ENCODE data around the gene ARSK. TPM values are rescaled to one million over a fixed set of nuclear protein-coding genes. Genes with fewer than 3 reads are reported as not detected.

The ARSK gene
- total and polyA plus RNA-seq, 4 experiments from 2014 or later: 6.8 to 13.2 (median 8.7) TPM

DNA sequence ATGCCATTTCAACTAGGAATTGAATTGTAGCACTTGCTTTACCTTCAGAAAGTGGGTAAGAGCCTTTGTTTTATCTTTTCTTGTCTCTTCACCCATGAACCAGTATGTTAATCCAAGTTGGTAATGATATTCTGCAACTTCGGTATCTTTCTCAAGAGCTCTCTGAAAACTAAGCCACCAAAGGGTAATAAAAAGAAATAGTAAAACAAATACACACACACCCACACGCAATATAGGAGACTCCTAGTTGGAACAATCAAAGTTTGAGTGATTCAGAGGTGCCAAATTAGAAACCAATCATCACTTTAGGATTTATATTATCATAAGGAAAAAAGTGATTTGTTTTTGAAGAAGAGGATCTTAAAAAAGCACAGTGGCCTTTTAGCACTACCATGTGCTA, 30.5 kb upstream of the ARSK start:
- H3K9me3 Mint-ChIP-seq: no peaks in the 10 kb centered on the region
- Histone ChIP-seq H3K27ac (ENCODE audit: low read depth, low read length) (no peak overlapping the region), H3K27me3 (ENCODE audit: insufficient read depth, low read length) (no peaks in the 10 kb centered on the region), H3K9me3 (ENCODE audit: control insufficient read depth in 1 of 2, low read length in 2 of 2) (no peaks in the 10 kb centered on the region), H3K4me1 (ENCODE audit: insufficient read depth, low read length) (no peaks in the 10 kb centered on the region), H3K4me3 (ENCODE audit: low read length in 2 of 2) (no peak overlapping the region), H3K36me3 (ENCODE audit: insufficient read depth, low read length) (peaks cover 25% of the 10 kb centered on the region)
- H3K36me3 Mint-ChIP-seq: peaks cover 63 to 64% of the 10 kb centered on the region in 2 donors
- ChIA-PET CTCF (ENCODE audit: partially characterized antibody) (interaction anchor here (1.8 kb wide), 1 partner anchor 9 kb away, joined by 3 read pairs; no protein-coding TSS in a partner anchor), POLR2A (ENCODE audit: partially characterized antibody) (no interaction called here)
- H3K27me3 Mint-ChIP-seq: no peaks in the 10 kb centered on the region
- peaks cover 4 to 6% (median 6%) of the 10 kb centered on the region in 4 donors for H3K4me1 Mint-ChIP-seq
- DNase-seq: no peak
- no peak overlapping the region for H3K4me3 Mint-ChIP-seq
- intact Hi-C loops (cut with micrococcal nuclease): no loop called here
- H3K27ac Mint-ChIP-seq: no peak overlapping the region

- intact Hi-C loops (cut with micrococcal nuclease): no loop called here
- peaks cover 25% of the 10 kb centered on the region for H3K36me3 ChIP-seq (ENCODE audit: insufficient read depth, low read length)
- no peak for DNase-seq
- H3K27ac ChIP-seq (ENCODE audit: low read depth, low read length): no peak overlapping the region
- no peak overlapping the region for H3K4me3 ChIP-seq (ENCODE audit: low read length in 2 of 2)
- H3K27me3 ChIP-seq (ENCODE audit: insufficient read depth, low read length): no peaks in the 10 kb centered on the region
- Mint-ChIP-seq H3K4me3 (no peak overlapping the region), H3K4me1 (peaks cover 6 to 7% (median 6%) of the 10 kb centered on the region in 4 donors), H3K9me3 (no peaks in the 10 kb centered on the region), H3K36me3 (peaks cover 59 to 61% of the 10 kb centered on the region in 2 donors), H3K27ac (no peak overlapping the region), H3K27me3 (no peaks in the 10 kb centered on the region)
- H3K4me1 ChIP-seq (ENCODE audit: insufficient read depth, low read length): no peaks in the 10 kb centered on the region
- ChIA-PET CTCF (ENCODE audit: partially characterized antibody) (no interaction called here), POLR2A (ENCODE audit: partially characterized antibody) (no interaction called here)
- H3K9me3 ChIP-seq (ENCODE audit: control insufficient read depth in 1 of 2, low read length in 2 of 2): no peaks in the 10 kb centered on the region
Observed at GRCh38 chr5:95526871-95527270, 28.0 kb upstream of the ARSK start.

- no peaks in the 10 kb centered on the region for H3K27me3 ChIP-seq (ENCODE audit: insufficient read depth, low read length)
- no peaks in the 10 kb centered on the region for H3K9me3 ChIP-seq (ENCODE audit: control insufficient read depth in 1 of 2, low read length in 2 of 2)
- peaks cover 6 to 18% (median 13%) of the 10 kb centered on the region in 4 donors for H3K4me1 Mint-ChIP-seq
- intact Hi-C loops (cut with micrococcal nuclease): no loop called here
- H3K36me3 Mint-ChIP-seq: peaks cover 62 to 64% of the 10 kb centered on the region in 2 donors
- no peak overlapping the region for H3K4me3 Mint-ChIP-seq
- peaks cover 20% of the 10 kb centered on the region for H3K36me3 ChIP-seq (ENCODE audit: insufficient read depth, low read length)
- H3K9me3 Mint-ChIP-seq: no peaks in the 10 kb centered on the region
- H3K27ac ChIP-seq (ENCODE audit: low read depth, low read length): no peak overlapping the region
- POLR2A ChIA-PET (ENCODE audit: partially characterized antibody): no interaction called here
- H3K27me3 Mint-ChIP-seq: no peaks in the 10 kb centered on the region
- H3K27ac Mint-ChIP-seq: no peak overlapping the region
- H3K4me3 ChIP-seq (ENCODE audit: low read length in 2 of 2): no peak overlapping the region
- CTCF ChIA-PET (ENCODE audit: partially characterized antibody): no interaction called here
- no peak for DNase-seq
- H3K4me1 ChIP-seq (ENCODE audit: insufficient read depth, low read length): no peaks in the 10 kb centered on the region
Observed at GRCh38 chr5:95528565-95528964, 26.3 kb upstream of the ARSK start.

DNA sequence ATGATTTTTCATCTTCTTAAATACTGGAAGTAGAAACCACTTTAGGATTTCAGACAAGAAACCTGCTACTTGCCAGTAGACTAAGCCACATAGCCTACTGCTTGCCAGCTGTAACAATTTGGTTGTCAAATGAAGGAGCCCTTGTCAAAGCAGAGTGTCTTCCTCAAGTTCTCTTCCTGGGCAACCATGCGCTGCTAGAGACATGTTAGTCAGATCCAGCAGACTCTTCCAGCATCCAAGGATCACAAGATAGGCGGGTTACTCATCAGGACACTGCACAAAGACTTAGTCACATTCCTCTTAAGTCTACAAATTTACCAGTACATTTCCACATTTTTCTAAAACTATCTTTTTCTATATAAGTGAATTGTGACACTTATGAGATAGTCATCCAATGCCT, 24.5 kb upstream of the ARSK start:
- H3K9me3 ChIP-seq (ENCODE audit: control insufficient read depth in 1 of 2, low read length in 2 of 2): no peaks in the 10 kb centered on the region
- Mint-ChIP-seq H3K9me3 (no peaks in the 10 kb centered on the region), H3K27me3 (no peaks in the 10 kb centered on the region), H3K36me3 (peaks cover 72% of the 10 kb centered on the region in 2 donors), H3K4me3 (no peak overlapping the region), H3K27ac (no peak overlapping the region), H3K4me1 (peaks cover 14 to 26% (median 22%) of the 10 kb centered on the region in 4 donors)
- intact Hi-C loops (cut with micrococcal nuclease): no loop called here
- H3K4me1 ChIP-seq (ENCODE audit: insufficient read depth, low read length): no peaks in the 10 kb centered on the region
- POLR2A ChIA-PET (ENCODE audit: partially characterized antibody): no interaction called here
- no peaks in the 10 kb centered on the region for H3K27me3 ChIP-seq (ENCODE audit: insufficient read depth, low read length)
- peaks cover 15% of the 10 kb centered on the region for H3K36me3 ChIP-seq (ENCODE audit: insufficient read depth, low read length)
- CTCF ChIA-PET (ENCODE audit: partially characterized antibody): no interaction called here
- DNase-seq: no peak
- no peak overlapping the region for H3K27ac ChIP-seq (ENCODE audit: low read depth, low read length)
- H3K4me3 ChIP-seq (ENCODE audit: low read length in 2 of 2): no peak overlapping the region

DNA sequence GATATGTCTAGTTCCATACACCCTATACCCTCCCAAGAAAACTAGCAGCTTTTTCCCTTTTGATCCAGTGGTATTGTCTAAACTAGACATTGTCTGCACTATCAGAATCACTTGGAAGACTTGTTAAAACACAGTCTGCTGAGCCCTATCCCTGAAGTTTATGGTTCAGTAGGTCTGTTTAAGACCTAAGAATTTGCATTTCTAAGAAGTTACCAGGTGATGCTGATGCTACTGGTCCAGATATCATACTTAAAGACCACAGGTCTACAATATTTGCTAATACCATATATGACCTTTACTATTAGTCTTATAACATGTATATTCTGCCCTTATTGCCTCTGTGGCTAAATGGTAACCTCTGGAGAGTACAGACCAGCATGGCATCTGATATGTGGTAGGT, 23.4 kb upstream of the ARSK start:
- no peak overlapping the region for H3K27ac ChIP-seq (ENCODE audit: low read depth, low read length)
- no peaks in the 10 kb centered on the region for H3K4me1 ChIP-seq (ENCODE audit: insufficient read depth, low read length)
- H3K36me3 ChIP-seq (ENCODE audit: insufficient read depth, low read length): peaks cover 15% of the 10 kb centered on the region
- DNase-seq: no peak
- H3K27ac Mint-ChIP-seq: no peak overlapping the region
- H3K4me3 Mint-ChIP-seq: no peak overlapping the region
- no peaks in the 10 kb centered on the region for H3K9me3 ChIP-seq (ENCODE audit: control insufficient read depth in 1 of 2, low read length in 2 of 2)
- intact Hi-C loops (cut with micrococcal nuclease): no loop called here
- H3K27me3 Mint-ChIP-seq: no peaks in the 10 kb centered on the region
- no peak overlapping the region for H3K4me3 ChIP-seq (ENCODE audit: low read length in 2 of 2)
- H3K36me3 Mint-ChIP-seq: peaks cover 72 to 74% of the 10 kb centered on the region in 2 donors
- ChIA-PET CTCF (ENCODE audit: partially characterized antibody) (no interaction called here), POLR2A (ENCODE audit: partially characterized antibody) (interaction anchor here (1.2 kb wide), 1 partner anchor 11 kb away, joined by 3 read pairs; no protein-coding TSS in a partner anchor)
- H3K27me3 ChIP-seq (ENCODE audit: insufficient read depth, low read length): no peaks in the 10 kb centered on the region
- H3K9me3 Mint-ChIP-seq: no peaks in the 10 kb centered on the region
- peaks cover 14 to 26% (median 23%) of the 10 kb centered on the region in 4 donors for H3K4me1 Mint-ChIP-seq

DNA sequence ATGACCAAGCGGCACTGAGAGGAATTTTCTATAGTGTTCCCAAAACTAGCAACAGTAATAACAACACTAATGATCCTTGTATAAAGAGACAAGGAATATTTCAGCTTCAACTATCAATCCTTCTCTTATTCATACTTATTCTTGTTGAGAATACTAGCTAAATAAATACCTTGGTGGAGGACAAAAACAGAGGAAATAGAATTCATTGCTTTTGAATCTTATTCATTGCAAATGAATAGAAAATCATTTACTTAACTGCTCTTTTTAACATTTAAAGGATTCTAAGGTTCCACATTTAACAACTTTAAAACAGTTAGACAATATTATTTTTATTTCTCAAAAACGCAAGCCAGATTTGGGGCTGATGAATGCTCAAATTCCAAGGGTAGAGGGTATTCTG, 22.5 kb upstream of the ARSK start:
- H3K4me1 ChIP-seq (ENCODE audit: insufficient read depth, low read length): no peaks in the 10 kb centered on the region
- DNase-seq: no peak
- no peaks in the 10 kb centered on the region for H3K27me3 Mint-ChIP-seq
- peaks cover 74 to 75% of the 10 kb centered on the region in 2 donors for H3K36me3 Mint-ChIP-seq
- no peak overlapping the region for H3K4me3 ChIP-seq (ENCODE audit: low read length in 2 of 2)
- peaks cover 14 to 26% (median 23%) of the 10 kb centered on the region in 4 donors for H3K4me1 Mint-ChIP-seq
- intact Hi-C loops (cut with micrococcal nuclease): no loop called here
- POLR2A ChIA-PET (ENCODE audit: partially characterized antibody): interaction anchor here (1.2 kb wide), 1 partner anchor 10 kb away, joined by 3 read pairs; no protein-coding TSS in a partner anchor
- no peak overlapping the region for H3K27ac ChIP-seq (ENCODE audit: low read depth, low read length)
- no peaks in the 10 kb centered on the region for H3K9me3 Mint-ChIP-seq
- no peaks in the 10 kb centered on the region for H3K27me3 ChIP-seq (ENCODE audit: insufficient read depth, low read length)
- H3K27ac Mint-ChIP-seq: peak overlapping the region in 1 of 7 donors; percentile 4
- H3K4me3 Mint-ChIP-seq: no peak overlapping the region
- H3K9me3 ChIP-seq (ENCODE audit: control insufficient read depth in 1 of 2, low read length in 2 of 2): no peaks in the 10 kb centered on the region
- peaks cover 15% of the 10 kb centered on the region for H3K36me3 ChIP-seq (ENCODE audit: insufficient read depth, low read length)
- CTCF ChIA-PET (ENCODE audit: partially characterized antibody): interaction anchor here (0.8 kb wide), 1 partner anchor 9 kb away, joined by 3 read pairs; no protein-coding TSS in a partner anchor

DNA sequence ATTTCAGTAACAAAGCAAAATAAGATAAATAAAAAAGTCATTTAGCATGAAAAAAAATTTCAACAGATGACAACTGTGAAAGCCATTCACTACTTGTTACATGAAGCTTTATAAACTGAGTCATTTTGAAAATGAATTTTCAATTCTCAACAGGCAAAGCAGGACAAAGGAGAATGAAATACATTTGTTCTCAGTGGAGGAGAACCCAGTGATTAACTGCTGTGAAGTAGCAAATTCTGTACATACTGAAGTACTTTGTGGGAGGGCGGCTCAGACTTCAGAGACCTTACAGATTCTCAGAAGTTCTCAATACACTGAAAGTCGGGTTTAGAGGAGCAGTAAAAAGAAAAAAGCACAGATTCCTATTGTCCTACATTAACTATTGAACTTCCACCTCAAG, 21.8 kb upstream of the ARSK start:
- H3K27ac Mint-ChIP-seq: peak overlapping the region in 2 of 7 donors; percentile 33 to 45
- CTCF ChIA-PET (ENCODE audit: partially characterized antibody): no interaction called here
- DNase-seq: no peak
- Histone ChIP-seq H3K36me3 (ENCODE audit: insufficient read depth, low read length) (peaks cover 12% of the 10 kb centered on the region), H3K27ac (ENCODE audit: low read depth, low read length) (no peak overlapping the region), H3K27me3 (ENCODE audit: insufficient read depth, low read length) (no peaks in the 10 kb centered on the region), H3K9me3 (ENCODE audit: control insufficient read depth in 1 of 2, low read length in 2 of 2) (no peaks in the 10 kb centered on the region), H3K4me3 (ENCODE audit: low read length in 2 of 2) (no peak overlapping the region), H3K4me1 (ENCODE audit: insufficient read depth, low read length) (no peaks in the 10 kb centered on the region)
- peaks cover 14 to 25% (median 21%) of the 10 kb centered on the region in 4 donors for H3K4me1 Mint-ChIP-seq
- intact Hi-C loops (cut with micrococcal nuclease): no loop called here
- no peaks in the 10 kb centered on the region for H3K27me3 Mint-ChIP-seq
- H3K4me3 Mint-ChIP-seq: no peak overlapping the region
- no peaks in the 10 kb centered on the region for H3K9me3 Mint-ChIP-seq
- peaks cover 68 to 69% of the 10 kb centered on the region in 2 donors for H3K36me3 Mint-ChIP-seq
- POLR2A ChIA-PET (ENCODE audit: partially characterized antibody): no interaction called here

DNA sequence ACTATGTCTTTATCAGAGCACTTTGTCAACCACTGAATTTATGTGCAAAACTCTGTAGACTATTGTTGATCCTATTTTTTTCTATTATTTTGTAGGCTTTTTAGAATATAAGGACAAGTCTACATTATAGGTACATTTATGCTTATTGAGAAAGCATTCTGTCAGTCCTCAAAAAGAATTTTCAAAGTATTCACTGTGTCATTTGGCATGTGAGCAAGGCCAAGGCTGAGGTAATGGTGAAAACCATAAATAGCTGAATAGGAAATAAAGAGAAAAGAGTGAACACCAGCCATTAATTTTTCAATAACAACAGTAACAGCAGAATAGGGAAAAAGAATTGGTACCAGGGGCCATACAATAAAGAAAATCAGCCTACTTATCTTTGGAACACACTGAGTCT, 21.1 kb upstream of the ARSK start:
- H3K27ac ChIP-seq (ENCODE audit: low read depth, low read length): no peak overlapping the region
- no peaks in the 10 kb centered on the region for H3K4me1 ChIP-seq (ENCODE audit: insufficient read depth, low read length)
- Mint-ChIP-seq H3K9me3 (no peaks in the 10 kb centered on the region), H3K36me3 (peaks cover 62 to 65% of the 10 kb centered on the region in 2 donors), H3K4me3 (no peak overlapping the region), H3K27ac (peak overlapping the region in 2 of 7 donors; percentile 31 to 75), H3K27me3 (no peaks in the 10 kb centered on the region), H3K4me1 (peaks cover 14 to 25% (median 19%) of the 10 kb centered on the region in 4 donors)
- CTCF ChIA-PET (ENCODE audit: partially characterized antibody): no interaction called here
- POLR2A ChIA-PET (ENCODE audit: partially characterized antibody): no interaction called here
- intact Hi-C loops (cut with micrococcal nuclease): no loop called here
- DNase-seq: no peak
- no peaks in the 10 kb centered on the region for H3K9me3 ChIP-seq (ENCODE audit: control insufficient read depth in 1 of 2, low read length in 2 of 2)
- no peak overlapping the region for H3K4me3 ChIP-seq (ENCODE audit: low read length in 2 of 2)
- peaks cover 7% of the 10 kb centered on the region for H3K36me3 ChIP-seq (ENCODE audit: insufficient read depth, low read length)
- H3K27me3 ChIP-seq (ENCODE audit: insufficient read depth, low read length): no peaks in the 10 kb centered on the region
